ENCODE results near the gene SEC22A. TPM values are rescaled to one million over a fixed set of nuclear protein-coding genes. Genes with fewer than 3 reads are reported as not detected.

The SEC22A gene
- total RNA-seq, 1 experiment from 2014 or later: 16.2 TPM

DNA sequence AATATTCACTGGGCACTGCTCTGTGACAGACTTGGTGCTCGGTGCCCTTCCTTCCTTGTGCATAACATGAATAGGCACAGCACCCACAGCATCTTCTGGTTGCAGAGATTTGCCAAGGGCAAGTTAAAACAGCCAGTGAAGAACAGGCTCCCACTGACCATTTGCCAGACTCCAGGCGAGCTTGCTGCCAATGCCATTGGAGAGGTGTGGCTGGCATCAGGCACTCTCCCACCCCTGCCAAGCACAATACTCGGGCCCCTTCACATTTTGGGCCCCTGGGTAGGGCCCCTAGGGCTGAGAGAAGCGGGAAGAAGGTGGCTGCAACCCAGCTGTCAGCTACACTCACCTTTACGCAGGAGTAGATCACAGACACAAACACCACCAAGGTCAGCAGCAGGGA lies 112.1 kb downstream of the SEC22A start:
- CTCF ChIA-PET: interaction anchor here (0.6 to 2.3 kb wide), 2 partner anchors 15 to 249 kb away, joined by 3 to 9 read pairs; no protein-coding TSS in a partner anchor
- H3K4me1 Mint-ChIP-seq (ENCODE audit: insufficient read depth, unreplicated experiment): no peaks in the 10 kb centered on the region
- intact Hi-C loops (cut with micrococcal nuclease): no loop called here
- TF ChIP-seq, protein P1, sequence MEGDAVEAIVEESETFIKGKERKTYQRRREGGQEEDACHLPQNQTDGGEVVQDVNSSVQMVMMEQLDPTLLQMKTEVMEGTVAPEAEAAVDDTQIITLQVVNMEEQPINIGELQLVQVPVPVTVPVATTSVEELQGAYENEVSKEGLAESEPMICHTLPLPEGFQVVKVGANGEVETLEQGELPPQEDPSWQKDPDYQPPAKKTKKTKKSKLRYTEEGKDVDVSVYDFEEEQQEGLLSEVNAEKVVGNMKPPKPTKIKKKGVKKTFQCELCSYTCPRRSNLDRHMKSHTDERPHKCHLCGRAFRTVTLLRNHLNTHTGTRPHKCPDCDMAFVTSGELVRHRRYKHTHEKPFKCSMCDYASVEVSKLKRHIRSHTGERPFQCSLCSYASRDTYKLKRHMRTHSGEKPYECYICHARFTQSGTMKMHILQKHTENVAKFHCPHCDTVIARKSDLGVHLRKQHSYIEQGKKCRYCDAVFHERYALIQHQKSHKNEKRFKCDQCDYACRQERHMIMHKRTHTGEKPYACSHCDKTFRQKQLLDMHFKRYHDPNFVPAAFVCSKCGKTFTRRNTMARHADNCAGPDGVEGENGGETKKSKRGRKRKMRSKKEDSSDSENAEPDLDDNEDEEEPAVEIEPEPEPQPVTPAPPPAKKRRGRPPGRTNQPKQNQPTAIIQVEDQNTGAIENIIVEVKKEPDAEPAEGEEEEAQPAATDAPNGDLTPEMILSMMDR (IDR thresholded peaks at IDR 0.05; ENCODE audit: unreplicated experiment): no peak
- POLR2A ChIA-PET: no interaction called here
- no peaks in the 10 kb centered on the region for H3K36me3 Mint-ChIP-seq (ENCODE audit: insufficient read depth, unreplicated experiment)
- no peaks in the 10 kb centered on the region for H3K9me3 Mint-ChIP-seq (ENCODE audit: unreplicated experiment)
- H3K27me3 Mint-ChIP-seq (ENCODE audit: insufficient read depth, unreplicated experiment): peaks cover 97% of the 10 kb centered on the region
- no peak for DNase-seq (ENCODE audit: unreplicated experiment)
- no peak overlapping the region for H3K27ac Mint-ChIP-seq (ENCODE audit: low read depth, unreplicated experiment)
- no TSS peak for BruUV-seq (replicated peaks)
- no peak overlapping the region for H3K4me3 Mint-ChIP-seq (ENCODE audit: unreplicated experiment)

DNA sequence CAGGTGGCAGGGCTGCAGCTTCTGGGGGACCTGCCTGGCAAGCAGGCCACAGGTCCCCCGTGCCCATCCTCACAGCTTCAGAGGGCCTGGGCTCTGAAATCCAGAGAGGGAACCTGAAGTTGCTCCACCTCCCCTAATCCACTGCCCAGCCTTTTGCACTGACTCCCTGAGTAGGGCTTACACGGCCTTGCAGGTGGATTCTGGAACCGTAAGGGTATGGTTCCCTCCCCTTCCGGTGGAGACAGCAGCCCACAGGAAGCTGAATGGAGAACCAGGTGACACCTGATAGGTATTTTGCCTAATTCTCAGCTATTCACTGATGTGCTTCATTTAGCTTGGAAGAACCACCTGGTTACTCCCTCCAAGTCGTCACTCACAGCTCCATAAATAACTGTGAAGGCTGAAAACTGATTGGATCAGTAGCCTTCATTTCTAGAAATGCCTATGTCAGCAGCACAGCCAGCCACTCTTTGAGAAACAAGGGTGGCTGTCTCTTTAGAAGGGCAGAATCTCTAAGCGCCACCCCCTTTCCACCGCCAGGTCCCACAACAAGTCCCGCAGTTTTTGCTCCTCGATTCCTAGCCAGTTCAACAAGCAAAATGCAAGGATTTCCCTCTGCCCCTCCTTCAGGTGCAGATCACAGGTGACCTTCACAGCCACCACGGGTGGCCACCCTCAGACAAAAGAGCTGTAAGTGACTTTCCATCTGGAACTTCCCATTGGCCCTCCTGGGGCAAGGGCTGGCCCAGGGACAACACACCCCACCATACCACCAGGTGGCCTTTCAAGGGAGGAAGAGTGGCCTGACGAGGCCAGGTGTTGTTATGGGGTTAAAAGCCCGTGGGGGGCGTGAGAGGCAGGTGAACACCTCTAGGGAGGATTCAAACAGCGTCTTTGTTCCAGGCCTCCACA lies 112.9 kb downstream of the SEC22A start:
- H3K36me3 Mint-ChIP-seq (ENCODE audit: insufficient read depth, unreplicated experiment): no peaks in the 10 kb centered on the region
- TF ChIP-seq, protein P1 (IDR thresholded peaks at IDR 0.05; ENCODE audit: unreplicated experiment): no peak
- peaks cover 99% of the 10 kb centered on the region for H3K27me3 Mint-ChIP-seq (ENCODE audit: insufficient read depth, unreplicated experiment)
- H3K4me1 Mint-ChIP-seq (ENCODE audit: insufficient read depth, unreplicated experiment): no peaks in the 10 kb centered on the region
- no TSS peak for BruUV-seq (replicated peaks)
- H3K9me3 Mint-ChIP-seq (ENCODE audit: unreplicated experiment): no peaks in the 10 kb centered on the region
- intact Hi-C loops (cut with micrococcal nuclease): no loop called here
- ChIA-PET POLR2A (interaction anchor here (0.6 kb wide), 1 partner anchor 240 kb away, joined by 3 read pairs; no protein-coding TSS in a partner anchor), CTCF (interaction anchor here (0.6 to 2.3 kb wide), 5 partner anchors 10 to 202 kb away, joined by 3 to 9 read pairs (median 5); no protein-coding TSS in a partner anchor)
- H3K4me3 Mint-ChIP-seq (ENCODE audit: unreplicated experiment): no peak overlapping the region
- no peak for DNase-seq (ENCODE audit: unreplicated experiment)
- H3K27ac Mint-ChIP-seq (ENCODE audit: low read depth, unreplicated experiment): no peak overlapping the region

DNA sequence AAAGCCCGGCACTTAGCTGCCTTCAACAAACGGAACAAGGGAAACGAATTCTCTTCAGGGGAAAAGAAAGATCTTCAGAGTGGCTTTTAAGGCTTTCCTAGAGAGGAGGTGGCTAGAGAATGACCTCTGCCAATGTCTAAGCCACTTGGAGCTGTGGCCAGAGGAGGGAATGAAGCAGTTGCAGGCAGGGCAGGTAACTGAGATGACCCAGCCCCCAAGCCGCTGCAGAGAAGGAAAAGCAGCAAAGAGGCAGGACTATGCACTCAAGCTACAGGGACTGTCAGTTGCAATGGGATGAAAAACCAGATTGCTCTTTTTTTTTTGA lies 113.5 kb downstream of the SEC22A start:
- ChIA-PET POLR2A (interaction anchor here (0.6 kb wide), 1 partner anchor 240 kb away, joined by 3 read pairs; no protein-coding TSS in a partner anchor), CTCF (interaction anchor here (0.7 to 2.3 kb wide), 4 partner anchors 14 to 201 kb away, joined by 4 to 9 read pairs (median 6); no protein-coding TSS in a partner anchor)
- BruUV-seq (replicated peaks): no TSS peak
- intact Hi-C loops (cut with micrococcal nuclease): no loop called here
- peaks cover 99% of the 10 kb centered on the region for H3K27me3 Mint-ChIP-seq (ENCODE audit: insufficient read depth, unreplicated experiment)
- H3K9me3 Mint-ChIP-seq (ENCODE audit: unreplicated experiment): no peaks in the 10 kb centered on the region
- no peak for DNase-seq (ENCODE audit: unreplicated experiment)
- H3K27ac Mint-ChIP-seq (ENCODE audit: low read depth, unreplicated experiment): no peak overlapping the region
- no peaks in the 10 kb centered on the region for H3K36me3 Mint-ChIP-seq (ENCODE audit: insufficient read depth, unreplicated experiment)
- no peak overlapping the region for H3K4me3 Mint-ChIP-seq (ENCODE audit: unreplicated experiment)
- H3K4me1 Mint-ChIP-seq (ENCODE audit: insufficient read depth, unreplicated experiment): no peaks in the 10 kb centered on the region
- TF ChIP-seq, protein P1 (IDR thresholded peaks at IDR 0.05; ENCODE audit: unreplicated experiment): no peak

DNA sequence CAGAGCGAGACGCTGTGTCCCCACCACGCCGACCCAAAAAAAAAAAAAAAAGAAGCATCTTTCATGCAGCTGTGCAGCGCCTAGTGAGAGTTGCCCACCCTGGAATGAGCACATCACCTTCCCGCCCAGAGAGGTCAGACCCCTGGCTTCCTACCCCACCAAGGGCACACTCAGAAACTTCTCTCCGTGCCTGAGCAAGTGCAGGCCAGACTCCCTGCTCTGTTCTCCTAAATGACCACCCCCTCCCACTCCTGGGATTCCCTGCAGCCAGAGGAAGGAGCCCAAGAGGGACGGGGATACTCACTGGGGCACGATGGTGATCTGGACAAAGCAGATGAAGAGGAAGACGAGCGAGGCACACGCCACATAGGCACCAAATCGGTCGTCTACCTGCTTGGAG lies 116.0 kb downstream of the SEC22A start:
- CTCF ChIA-PET: interaction anchor here (3.5 kb wide), 1 partner anchor 11 kb away, joined by 16 read pairs; no protein-coding TSS in a partner anchor
- Mint-ChIP-seq H3K27ac (ENCODE audit: low read depth, unreplicated experiment) (no peak overlapping the region), H3K4me3 (ENCODE audit: unreplicated experiment) (no peak overlapping the region), H3K4me1 (ENCODE audit: insufficient read depth, unreplicated experiment) (no peaks in the 10 kb centered on the region), H3K9me3 (ENCODE audit: unreplicated experiment) (no peaks in the 10 kb centered on the region), H3K36me3 (ENCODE audit: insufficient read depth, unreplicated experiment) (no peaks in the 10 kb centered on the region), H3K27me3 (ENCODE audit: insufficient read depth, unreplicated experiment) (peaks cover 92% of the 10 kb centered on the region)
- BruUV-seq (replicated peaks): no TSS peak
- no peak for DNase-seq (ENCODE audit: unreplicated experiment)
- intact Hi-C loops (cut with micrococcal nuclease): no loop called here
- POLR2A ChIA-PET: no interaction called here
- TF ChIP-seq, protein P1 (IDR thresholded peaks at IDR 0.05; ENCODE audit: unreplicated experiment): no peak
